ENCODE measurements around the gene SPTB.

SPTB gene

GRCh38 chr14:64741961-64742360 is 137.7 kb downstream of the SPTB start:
- Histone ChIP-seq H3K9me3 (ENCODE audit: control insufficient read depth, low read length) (no peaks in the 10 kb centered on the region), H3K4me1 (no peaks in the 10 kb centered on the region), H2AFZ (no peak overlapping the region), H3K36me3 (ENCODE audit: control insufficient read depth, insufficient read depth, low read length) (no peaks in the 10 kb centered on the region), H3K27me3 (ENCODE audit: control insufficient read depth, insufficient read depth, low read length) (no peaks in the 10 kb centered on the region), H3K79me2 (peaks cover 4% of the 10 kb centered on the region), H3K4me2 (ENCODE audit: low read length) (no peak overlapping the region), H3K4me3 (ENCODE audit: low read depth, low read length) (no peak overlapping the region), H3K9ac (no peak overlapping the region), H3K27ac (no peak overlapping the region)
- no peak for TF ChIP-seq CTCF (IDR thresholded peaks at IDR 0.05)

GRCh38 chr14:64741200-64741599 is 138.5 kb downstream of the SPTB start:
- H3K36me3 ChIP-seq (ENCODE audit: control insufficient read depth, insufficient read depth, low read length) = no peaks in the 10 kb centered on the region

GRCh38 chr14:64738281-64738804 is 141.4 kb downstream of the SPTB start:
- H3K27ac ChIP-seq = no peak overlapping the region
- TF ChIP-seq CTCF (IDR thresholded peaks at IDR 0.05) = no peak

More at GRCh38 chr14:64741200-64741599, 138.5 kb downstream of the SPTB start:
- no peak overlapping the region for H2AFZ ChIP-seq
- no peaks in the 10 kb centered on the region for H3K9me3 ChIP-seq (ENCODE audit: control insufficient read depth, low read length)
- no peak overlapping the region for H3K27ac ChIP-seq
- H3K79me2 ChIP-seq = peaks cover 4% of the 10 kb centered on the region
- no peak overlapping the region for H3K4me3 ChIP-seq (ENCODE audit: low read depth, low read length)
- H3K4me2 ChIP-seq (ENCODE audit: low read length) = no peak overlapping the region
- H3K27me3 ChIP-seq (ENCODE audit: control insufficient read depth, insufficient read depth, low read length) = no peaks in the 10 kb centered on the region
- no peak overlapping the region for H3K9ac ChIP-seq
- TF ChIP-seq CTCF (IDR thresholded peaks at IDR 0.05) = no peak
- no peaks in the 10 kb centered on the region for H3K4me1 ChIP-seq

GRCh38 chr14:64737391-64738280 is 142.1 kb downstream of the SPTB start:
- TF ChIP-seq CTCF (IDR thresholded peaks at IDR 0.05) = no peak
- Histone ChIP-seq H3K4me3 (ENCODE audit: low read depth, low read length) (no peak overlapping the region), H3K4me2 (ENCODE audit: low read length) (no peak overlapping the region), H2AFZ (no peak overlapping the region), H3K4me1 (no peaks in the 10 kb centered on the region), H3K79me2 (peaks cover 6% of the 10 kb centered on the region), H3K9me3 (ENCODE audit: control insufficient read depth, low read length) (no peaks in the 10 kb centered on the region), H3K36me3 (ENCODE audit: control insufficient read depth, insufficient read depth, low read length) (no peaks in the 10 kb centered on the region), H3K9ac (no peak overlapping the region), H3K27ac (no peak overlapping the region), H3K27me3 (ENCODE audit: control insufficient read depth, insufficient read depth, low read length) (no peaks in the 10 kb centered on the region)

More at GRCh38 chr14:64738281-64738804, 141.4 kb downstream of the SPTB start:
- no peaks in the 10 kb centered on the region for H3K9me3 ChIP-seq (ENCODE audit: control insufficient read depth, low read length)
- H3K9ac ChIP-seq = no peak overlapping the region
- no peak overlapping the region for H3K4me2 ChIP-seq (ENCODE audit: low read length)
- H3K27me3 ChIP-seq (ENCODE audit: control insufficient read depth, insufficient read depth, low read length) = no peaks in the 10 kb centered on the region
- no peak overlapping the region for H2AFZ ChIP-seq
- no peak overlapping the region for H3K4me3 ChIP-seq (ENCODE audit: low read depth, low read length)
- no peaks in the 10 kb centered on the region for H3K36me3 ChIP-seq (ENCODE audit: control insufficient read depth, insufficient read depth, low read length)
- H3K79me2 ChIP-seq = peaks cover 4% of the 10 kb centered on the region
- H3K4me1 ChIP-seq = no peaks in the 10 kb centered on the region

All from parathyroid adenoma (tissue), 2 donors.